SK-N-SH treated with all-trans-retinoic acid at 6 μM for 48 hours (cell line): ENCODE results near the gene DUSP2.

Source experiments
- ATAC-seq: fragments of 200-7000 bp; cut with Tn5 transposase; 3 replicates; pipeline ENCODE4 v1.9.1; 2020; ENCODE audit warnings: mild to moderate bottlenecking, moderate library complexity
- ARNTL ChIP-seq: fragments of 450-650 bp; formaldehyde crosslinking; IDR thresholded peaks from 2 replicates; pipeline ENCODE4 v1.5.0; 2020; ENCODE audit warnings: low read depth, mild to moderate bottlenecking, moderate library complexity, borderline replicate concordance
- BACH2 ChIP-seq: fragments of 250-450 bp; sonication (Bioruptor Pico); IDR thresholded peaks from 2 replicates; pipeline ENCODE4 v1.9.0; 2021; ENCODE audit warnings: mild to moderate bottlenecking, borderline replicate concordance
- CSDC2 ChIP-seq: fragments of 250-450 bp; sonication (Bioruptor Pico); IDR thresholded peaks from 2 replicates; pipeline ENCODE4 v1.5.0; 2020; ENCODE audit warnings: mild to moderate bottlenecking, moderate library complexity
- ESRRG ChIP-seq: fragments of 250-450 bp; sonication (Bioruptor Pico); IDR thresholded peaks from 2 replicates; pipeline ENCODE4 v1.6.1; 2021; ENCODE audit warnings: mild to moderate bottlenecking
- GLIS3 ChIP-seq: fragments of 250-450 bp; sonication (Bioruptor Pico); IDR thresholded peaks from 2 replicates; pipeline ENCODE4 v1.5.0; 2020; ENCODE audit warnings: mild to moderate bottlenecking, moderate library complexity
- ISL1 ChIP-seq: fragments of 250-450 bp; sonication (Bioruptor Pico); IDR thresholded peaks from 2 replicates; pipeline ENCODE4 v2.1.2; 2022; ENCODE audit warnings: mild to moderate bottlenecking, moderate library complexity
- OSR1 ChIP-seq: fragments of 250-450 bp; sonication (Bioruptor Pico); IDR thresholded peaks from 2 replicates; pipeline ENCODE4 v1.8.0; 2022; ENCODE audit warnings: moderate library complexity, mild to moderate bottlenecking, inconsistent platforms
- PATZ1 ChIP-seq: fragments of 250-450 bp; sonication (Bioruptor Pico); IDR thresholded peaks from 2 replicates; pipeline ENCODE4 v1.8.0; 2020; ENCODE audit warnings: mild to moderate bottlenecking, moderate library complexity, borderline replicate concordance
- POU6F1 ChIP-seq: fragments of 250-450 bp; sonication (Bioruptor Pico); IDR thresholded peaks from 2 replicates; pipeline ENCODE4 v1.8.0; 2021; ENCODE audit warnings: low read depth, mild to moderate bottlenecking, moderate library complexity, borderline replicate concordance
- PPARA ChIP-seq: fragments of 250-450 bp; sonication (Bioruptor Pico); IDR thresholded peaks from 2 replicates; pipeline ENCODE4 v1.5.0; 2020; ENCODE audit warnings: mild to moderate bottlenecking, borderline replicate concordance
- RARB ChIP-seq: fragments of 250-450 bp; sonication (Bioruptor Pico); IDR thresholded peaks from 2 replicates; pipeline ENCODE4 v1.8.0; 2021; ENCODE audit warnings: mild to moderate bottlenecking, moderate library complexity
- SNAI2 ChIP-seq: fragments of 250-450 bp; sonication (Bioruptor Pico); IDR thresholded peaks from 2 replicates; pipeline ENCODE4 v1.5.0; 2020; ENCODE audit warnings: mild to moderate bottlenecking, moderate library complexity
- TCF4 ChIP-seq: fragments of 250-450 bp; sonication (Bioruptor Pico); IDR thresholded peaks from 2 replicates; pipeline ENCODE4 v1.8.0; 2021; ENCODE audit warnings: mild to moderate bottlenecking, moderate library complexity, borderline replicate concordance
- TOX ChIP-seq: fragments of 250-450 bp; sonication (Bioruptor Pico); IDR thresholded peaks from 2 replicates; pipeline ENCODE4 v1.8.0; 2021; ENCODE audit warnings: mild to moderate bottlenecking, moderate library complexity, borderline replicate concordance
- TSHZ2 ChIP-seq: fragments of 250-450 bp; sonication (Bioruptor Pico); IDR thresholded peaks from 2 replicates; pipeline ENCODE4 v1.5.0; 2020; ENCODE audit warnings: mild to moderate bottlenecking, moderate library complexity
- ZC3H10 ChIP-seq: fragments of 250-450 bp; sonication (Bioruptor Pico); IDR thresholded peaks from 2 replicates; pipeline ENCODE4 v1.5.1; 2021; ENCODE audit warnings: mild to moderate bottlenecking, moderate library complexity
- ZFP3 ChIP-seq: fragments of 250-450 bp; sonication (Bioruptor Pico); IDR thresholded peaks from 2 replicates; pipeline ENCODE4 v1.5.0; 2020; ENCODE audit warnings: mild to moderate bottlenecking, moderate library complexity
- ZFP30 ChIP-seq: fragments of 450-650 bp; formaldehyde crosslinking; IDR thresholded peaks from 2 replicates; pipeline ENCODE4 v1.5.0; 2022; ENCODE audit warnings: mild to moderate bottlenecking, moderate library complexity
- ZNF565 ChIP-seq: fragments of 450-650 bp; formaldehyde crosslinking; conservative IDR thresholded peaks from 2 replicates; pipeline ENCODE4 v1.5.0; 2020; ENCODE audit warnings: low read depth, mild to moderate bottlenecking, moderate library complexity
- ZNF70 ChIP-seq: fragments of 450-650 bp; formaldehyde crosslinking; IDR thresholded peaks from 2 replicates; pipeline ENCODE4 v1.5.0; 2020; ENCODE audit warnings: mild to moderate bottlenecking, moderate library complexity
- ZNF8 ChIP-seq: fragments of 450-650 bp; formaldehyde crosslinking; IDR thresholded peaks from 2 replicates; pipeline ENCODE4 v1.5.0; 2020; ENCODE audit warnings: mild to moderate bottlenecking, moderate library complexity

The DUSP2 gene

GRCh38 chr2:96169868-96170507 lies 24.7 kb upstream of the DUSP2 start:
- no peak for ATAC-seq
- TF ChIP-seq ZNF565 (no peak), ZNF8 (CRISPR knock-in tag) (peak; percentile 100), OSR1 (CRISPR knock-in tag) (no peak), ZFP3 (CRISPR knock-in tag) (no peak), TCF4 (CRISPR knock-in tag) (no peak), PPARA (no peak), GLIS3 (CRISPR knock-in tag) (no peak)

- no peak for TF ChIP-seq ZFP3 (CRISPR knock-in tag)
- no peak for TF ChIP-seq ZNF565
- no peak for TF ChIP-seq POU6F1 (CRISPR knock-in tag)
- TF ChIP-seq ZNF8 (CRISPR knock-in tag) = no peak
- no peak for TF ChIP-seq ZC3H10
- no peak for TF ChIP-seq OSR1 (CRISPR knock-in tag)
- TF ChIP-seq PPARA = no peak
- no peak for TF ChIP-seq TOX
- no peak for TF ChIP-seq ESRRG (CRISPR knock-in tag)
- no peak for TF ChIP-seq PATZ1 (CRISPR knock-in tag)
- TF ChIP-seq RARB (CRISPR knock-in tag) = no peak
- no peak for TF ChIP-seq TCF4 (CRISPR knock-in tag)
- no peak for TF ChIP-seq SNAI2 (CRISPR knock-in tag)
- TF ChIP-seq GLIS3 (CRISPR knock-in tag) = no peak
- TF ChIP-seq CSDC2 (CRISPR knock-in tag) = no peak
- no peak for TF ChIP-seq ZFP30
- TF ChIP-seq TSHZ2 (CRISPR knock-in tag) = no peak
- TF ChIP-seq BACH2 (CRISPR knock-in tag) = no peak
- no peak for TF ChIP-seq ARNTL
These were observed 22.3 kb upstream of the DUSP2 start for GRCh38 chr2:96167407-96168013.

GRCh38 chr2:96164459-96165184 lies 19.4 kb upstream of the DUSP2 start:
- no peak for ATAC-seq
- TF ChIP-seq ZNF8 (CRISPR knock-in tag) (no peak), ZC3H10 (no peak), ZNF70 (CRISPR knock-in tag) (no peak), PATZ1 (CRISPR knock-in tag) (no peak), ISL1 (CRISPR knock-in tag) (no peak), CSDC2 (CRISPR knock-in tag) (no peak)

More at GRCh38 chr2:96167407-96168013, 22.3 kb upstream of the DUSP2 start:
- no peak for ATAC-seq
